GM23338 (cell line): Measurements from ENCODE around the gene RBM14. TPM values are rescaled to one million over a fixed set of nuclear protein-coding genes. Genes with fewer than 3 reads are reported as not detected.

Experiments
- ATAC-seq: fragments of 200-7000 bp; cut with Tn5 transposase; 3 replicates; pipeline ENCODE4 v1.9.1; 2020
- DNase-seq: peaks from one replicate; pipeline ENCODE4 v3.0.0-alpha.2; 2015; ENCODE audit warnings: low spot score
- H2AFZ ChIP-seq: fragments of 200-600 bp; sonication (generic); 2 replicates; pipeline ENCODE4 v1.8.0; 2016; ENCODE audit warnings: antibody characterized with exemption, mild to moderate bottlenecking, moderate library complexity
- H3F3A ChIP-seq: fragments of 200-600 bp; sonication (generic); replicated peaks from 2 replicates; pipeline ENCODE4 v1.8.0; 2017; ENCODE audit warnings: antibody characterized with exemption, mixed run types, low read depth
- H3K27ac ChIP-seq: fragments of 200-600 bp; sonication (generic); 2 replicates; pipeline ENCODE4 v1.6.1; 2016; ENCODE audit warnings: low read depth
- H3K27me3 ChIP-seq: fragments of 200-600 bp; sonication (generic); 2 replicates; pipeline ENCODE4 v1.8.0; 2016; ENCODE audit warnings: mild to moderate bottlenecking, mixed run types, moderate library complexity; ENCODE audit not compliant: insufficient read depth
- H3K36me3 ChIP-seq: fragments of 200-600 bp; sonication (generic); 2 replicates; pipeline ENCODE4 v1.8.0; 2016; ENCODE audit warnings: mild to moderate bottlenecking; ENCODE audit not compliant: insufficient read depth
- H3K4me1 ChIP-seq: fragments of 200-600 bp; sonication (generic); 2 replicates; pipeline ENCODE4 v1.8.0; 2016; ENCODE audit warnings: mild to moderate bottlenecking, moderate library complexity; ENCODE audit not compliant: insufficient read depth
- H3K4me2 ChIP-seq: fragments of 200-600 bp; sonication (generic); 2 replicates; pipeline ENCODE4 v1.7.1; 2017; ENCODE audit warnings: mixed run types
- H3K4me3 ChIP-seq: fragments of 200-600 bp; sonication (generic); 2 replicates; pipeline ENCODE4 v1.6.1; 2016; ENCODE audit warnings: mixed run types
- H3K79me2 ChIP-seq: fragments of 200-600 bp; sonication (generic); replicated peaks from 2 replicates; pipeline ENCODE4 v1.8.0; 2017; ENCODE audit warnings: mild to moderate bottlenecking; ENCODE audit not compliant: insufficient read depth
- H3K9me2 ChIP-seq: fragments of 200-600 bp; sonication (generic); 2 replicates; pipeline ENCODE4 v1.8.0; 2017; ENCODE audit not compliant: insufficient read depth
- H4K20me1 ChIP-seq: fragments of 200-600 bp; sonication (generic); replicated peaks from 2 replicates; pipeline ENCODE4 v1.8.0; 2017; ENCODE audit warnings: mild to moderate bottlenecking; ENCODE audit not compliant: insufficient read depth
- H3K27ac Mint-ChIP-seq: 2 replicates; pipeline ENCODE4 v1.8.0; 2020; ENCODE audit warnings: inconsistent platforms, mild to moderate bottlenecking, moderate library complexity, mixed read lengths
- H3K27me3 Mint-ChIP-seq: 3 replicates; pipeline ENCODE4 v1.8.0; 2022; ENCODE audit warnings: low read depth, mild to moderate bottlenecking, moderate library complexity, mixed read lengths, inconsistent platforms; ENCODE audit not compliant: insufficient read depth, poor library complexity
- H3K36me3 Mint-ChIP-seq: 3 replicates; pipeline ENCODE4 v1.8.0; 2021; ENCODE audit warnings: low read depth, mild to moderate bottlenecking, inconsistent platforms, moderate library complexity, mixed read lengths
- H3K4me1 Mint-ChIP-seq: 3 replicates; pipeline ENCODE4 v1.8.0; 2020; ENCODE audit warnings: mild to moderate bottlenecking, inconsistent platforms, mixed read lengths
- H3K4me3 Mint-ChIP-seq: 3 replicates; pipeline ENCODE4 v1.8.0; 2021; ENCODE audit warnings: moderate library complexity, mild to moderate bottlenecking, inconsistent platforms, mixed read lengths
- H3K9me3 Mint-ChIP-seq: 3 replicates; pipeline ENCODE4 v1.8.0; 2020; ENCODE audit warnings: moderate library complexity, mild to moderate bottlenecking, inconsistent platforms, mixed read lengths
- CTCF ChIP-seq, 2 experiments: fragments of 200-600 bp in 1 of 2; sonication (generic) in 1 of 2; conservative IDR thresholded peaks; 2 replicates each; pipeline versions ENCODE4 v1.5.1 to v1.6.1; 2016 to 2017; ENCODE audit warnings: antibody characterized with exemption in 2 of 2, low read depth in 2 of 2, mild to moderate bottlenecking in 2 of 2, moderate library complexity in 1 of 2
- EZH2 ChIP-seq: fragments of 200-600 bp; sonication (generic); IDR thresholded peaks from one replicate; pipeline ENCODE4 v1.8.0; 2017; ENCODE audit warnings: antibody characterized with exemption, mild to moderate bottlenecking, low read depth; ENCODE audit not compliant: unreplicated experiment
- EZH2phosphoT487 ChIP-seq: fragments of 200-600 bp; sonication (generic); IDR thresholded peaks from one replicate; pipeline ENCODE4 v1.8.1; 2018; ENCODE audit warnings: antibody characterized with exemption; ENCODE audit not compliant: unreplicated experiment
- NANOG ChIP-seq: IDR thresholded peaks from 2 replicates; pipeline ENCODE4 v1.6.1; 2016; ENCODE audit warnings: antibody characterized with exemption, borderline replicate concordance
- polyA plus RNA-seq: library from polyadenylated mRNA; unstranded; fragments of >200 nt; fragmentation: Nextera tagmentation; extraction: Ambion mirVana; gene quantifications from 2 replicates; pipeline ENCODE4 v1.2.1, GENCODE V29; 2016
- total RNA-seq: library from RNA; depleted of rRNA; stranded (reverse); fragments of >200 nt; shearing (Covaris generic); gene quantifications from 2 replicates; pipeline ENCODE4 v1.2.3, GENCODE V29; 2014
- TF ChIP-seq, protein P1 (sequence below): fragments of 250-450 bp; sonication (Bioruptor Pico); IDR thresholded peaks from 2 replicates; pipeline ENCODE4 v1.5.0; 2020; ENCODE audit warnings: mild to moderate bottlenecking, moderate library complexity
- TF ChIP-seq, protein P2 (sequence below): IDR thresholded peaks from 2 replicates; pipeline ENCODE4 v1.6.1; 2016; ENCODE audit warnings: antibody characterized with exemption

Gene RBM14
- total and polyA plus RNA-seq, 2 experiments from 2014 or later: 45.4 to 83.5 TPM

DNA sequence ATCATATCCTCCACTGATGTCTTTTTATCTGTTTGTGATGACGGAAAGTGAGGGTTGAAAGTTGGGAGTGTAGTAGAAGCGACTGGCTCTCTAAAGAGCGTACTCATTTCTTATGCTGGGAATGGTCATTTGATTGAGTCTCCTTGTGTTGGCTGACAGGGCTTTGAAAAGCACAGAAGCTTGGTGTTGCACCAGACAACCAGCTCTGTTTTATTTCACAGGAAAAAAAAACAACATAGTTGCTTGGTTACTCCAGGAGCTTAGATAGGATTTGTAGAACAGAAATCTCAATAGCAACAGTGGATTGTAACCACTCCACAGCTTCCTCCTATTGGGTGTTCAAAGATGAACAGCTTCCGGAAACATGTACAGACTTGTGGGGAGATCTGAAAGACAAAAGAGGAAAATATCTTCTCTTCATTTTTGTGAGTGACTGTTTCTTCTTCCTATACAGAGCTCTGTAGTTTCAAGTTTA is 2.7 kb downstream of the RBM14 start (continued):
- TF ChIP-seq, protein P1, sequence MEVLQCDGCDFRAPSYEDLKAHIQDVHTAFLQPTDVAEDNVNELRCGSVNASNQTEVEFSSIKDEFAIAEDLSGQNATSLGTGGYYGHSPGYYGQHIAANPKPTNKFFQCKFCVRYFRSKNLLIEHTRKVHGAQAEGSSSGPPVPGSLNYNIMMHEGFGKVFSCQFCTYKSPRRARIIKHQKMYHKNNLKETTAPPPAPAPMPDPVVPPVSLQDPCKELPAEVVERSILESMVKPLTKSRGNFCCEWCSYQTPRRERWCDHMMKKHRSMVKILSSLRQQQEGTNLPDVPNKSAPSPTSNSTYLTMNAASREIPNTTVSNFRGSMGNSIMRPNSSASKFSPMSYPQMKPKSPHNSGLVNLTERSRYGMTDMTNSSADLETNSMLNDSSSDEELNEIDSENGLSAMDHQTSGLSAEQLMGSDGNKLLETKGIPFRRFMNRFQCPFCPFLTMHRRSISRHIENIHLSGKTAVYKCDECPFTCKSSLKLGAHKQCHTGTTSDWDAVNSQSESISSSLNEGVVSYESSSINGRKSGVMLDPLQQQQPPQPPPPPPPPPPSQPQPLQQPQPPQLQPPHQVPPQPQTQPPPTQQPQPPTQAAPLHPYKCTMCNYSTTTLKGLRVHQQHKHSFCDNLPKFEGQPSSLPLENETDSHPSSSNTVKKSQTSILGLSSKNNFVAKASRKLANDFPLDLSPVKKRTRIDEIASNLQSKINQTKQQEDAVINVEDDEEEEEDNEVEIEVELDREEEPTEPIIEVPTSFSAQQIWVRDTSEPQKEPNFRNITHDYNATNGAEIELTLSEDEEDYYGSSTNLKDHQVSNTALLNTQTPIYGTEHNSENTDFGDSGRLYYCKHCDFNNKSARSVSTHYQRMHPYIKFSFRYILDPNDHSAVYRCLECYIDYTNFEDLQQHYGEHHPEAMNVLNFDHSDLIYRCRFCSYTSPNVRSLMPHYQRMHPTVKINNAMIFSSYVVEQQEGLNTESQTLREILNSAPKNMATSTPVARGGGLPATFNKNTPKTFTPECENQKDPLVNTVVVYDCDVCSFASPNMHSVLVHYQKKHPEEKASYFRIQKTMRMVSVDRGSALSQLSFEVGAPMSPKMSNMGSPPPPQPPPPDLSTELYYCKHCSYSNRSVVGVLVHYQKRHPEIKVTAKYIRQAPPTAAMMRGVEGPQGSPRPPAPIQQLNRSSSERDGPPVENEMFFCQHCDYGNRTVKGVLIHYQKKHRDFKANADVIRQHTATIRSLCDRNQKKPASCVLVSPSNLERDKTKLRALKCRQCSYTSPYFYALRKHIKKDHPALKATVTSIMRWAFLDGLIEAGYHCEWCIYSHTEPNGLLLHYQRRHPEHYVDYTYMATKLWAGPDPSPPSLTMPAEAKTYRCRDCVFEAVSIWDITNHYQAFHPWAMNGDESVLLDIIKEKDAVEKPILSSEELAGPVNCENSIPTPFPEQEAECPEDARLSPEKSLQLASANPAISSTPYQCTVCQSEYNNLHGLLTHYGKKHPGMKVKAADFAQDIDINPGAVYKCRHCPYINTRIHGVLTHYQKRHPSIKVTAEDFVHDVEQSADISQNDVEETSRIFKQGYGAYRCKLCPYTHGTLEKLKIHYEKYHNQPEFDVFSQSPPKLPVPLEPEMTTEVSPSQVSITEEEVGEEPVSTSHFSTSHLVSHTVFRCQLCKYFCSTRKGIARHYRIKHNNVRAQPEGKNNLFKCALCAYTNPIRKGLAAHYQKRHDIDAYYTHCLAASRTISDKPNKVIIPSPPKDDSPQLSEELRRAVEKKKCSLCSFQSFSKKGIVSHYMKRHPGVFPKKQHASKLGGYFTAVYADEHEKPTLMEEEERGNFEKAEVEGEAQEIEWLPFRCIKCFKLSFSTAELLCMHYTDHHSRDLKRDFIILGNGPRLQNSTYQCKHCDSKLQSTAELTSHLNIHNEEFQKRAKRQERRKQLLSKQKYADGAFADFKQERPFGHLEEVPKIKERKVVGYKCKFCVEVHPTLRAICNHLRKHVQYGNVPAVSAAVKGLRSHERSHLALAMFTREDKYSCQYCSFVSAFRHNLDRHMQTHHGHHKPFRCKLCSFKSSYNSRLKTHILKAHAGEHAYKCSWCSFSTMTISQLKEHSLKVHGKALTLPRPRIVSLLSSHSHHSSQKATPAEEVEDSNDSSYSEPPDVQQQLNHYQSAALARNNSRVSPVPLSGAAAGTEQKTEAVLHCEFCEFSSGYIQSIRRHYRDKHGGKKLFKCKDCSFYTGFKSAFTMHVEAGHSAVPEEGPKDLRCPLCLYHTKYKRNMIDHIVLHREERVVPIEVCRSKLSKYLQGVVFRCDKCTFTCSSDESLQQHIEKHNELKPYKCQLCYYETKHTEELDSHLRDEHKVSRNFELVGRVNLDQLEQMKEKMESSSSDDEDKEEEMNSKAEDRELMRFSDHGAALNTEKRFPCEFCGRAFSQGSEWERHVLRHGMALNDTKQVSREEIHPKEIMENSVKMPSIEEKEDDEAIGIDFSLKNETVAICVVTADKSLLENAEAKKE (CRISPR knock-in tag): no peak

GRCh38 chr11:66624450-66624849 is 8.0 kb downstream of the RBM14 start:
- H3F3A ChIP-seq: peaks cover 20% of the 10 kb centered on the region
- peaks cover 82% of the 10 kb centered on the region for H4K20me1 ChIP-seq
- H3K4me1 ChIP-seq: 0 out of 2 replicates have a peak, but pooled peaks cover 8% of the 10 kb centered on the region
- Mint-ChIP-seq H3K9me3 (no peaks in the 10 kb centered on the region), H3K4me3 (no peak overlapping the region), H3K27me3 (peaks cover 8% of the 10 kb centered on the region), H3K27ac (no peak overlapping the region), H3K4me1 (peaks cover 11% of the 10 kb centered on the region), H3K36me3 (peaks cover 88% of the 10 kb centered on the region)
- no peak for DNase-seq
- H3K79me2 ChIP-seq: peaks cover 100% of the 10 kb centered on the region
- H3K27ac ChIP-seq: no peak overlapping the region
- H2AFZ ChIP-seq: no peak overlapping the region
- ATAC-seq: no peak
- H3K4me3 ChIP-seq: no peak overlapping the region
- H3K27me3 ChIP-seq: no peaks in the 10 kb centered on the region
- H3K4me2 ChIP-seq: no peak overlapping the region
- H3K9me2 ChIP-seq: no peaks in the 10 kb centered on the region
- peaks cover 46% of the 10 kb centered on the region for H3K36me3 ChIP-seq
- TF ChIP-seq, protein P1 (CRISPR knock-in tag): no peak
- TF ChIP-seq, protein P2, sequence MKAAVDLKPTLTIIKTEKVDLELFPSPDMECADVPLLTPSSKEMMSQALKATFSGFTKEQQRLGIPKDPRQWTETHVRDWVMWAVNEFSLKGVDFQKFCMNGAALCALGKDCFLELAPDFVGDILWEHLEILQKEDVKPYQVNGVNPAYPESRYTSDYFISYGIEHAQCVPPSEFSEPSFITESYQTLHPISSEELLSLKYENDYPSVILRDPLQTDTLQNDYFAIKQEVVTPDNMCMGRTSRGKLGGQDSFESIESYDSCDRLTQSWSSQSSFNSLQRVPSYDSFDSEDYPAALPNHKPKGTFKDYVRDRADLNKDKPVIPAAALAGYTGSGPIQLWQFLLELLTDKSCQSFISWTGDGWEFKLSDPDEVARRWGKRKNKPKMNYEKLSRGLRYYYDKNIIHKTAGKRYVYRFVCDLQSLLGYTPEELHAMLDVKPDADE: no peak
- TF ChIP-seq CTCF (conservative IDR thresholded peaks at IDR 0.05; ENCODE audit: low read depth in 2 of 2): no peak
- TF ChIP-seq EZH2: no peak
- no peak for TF ChIP-seq NANOG
- no peak for TF ChIP-seq EZH2phosphoT487
